ES-I3 (cell line): ENCODE results near the gene CALHM3.

Source experiments
- H3K36me3 ChIP-seq: 2 replicates; pipeline ENCODE4 v1.6.1; 2013; ENCODE audit warnings: mild to moderate bottlenecking, low read length, control low read depth, moderate library complexity; ENCODE audit not compliant: insufficient read depth
- H3K4me1 ChIP-seq: 2 replicates; pipeline ENCODE4 v1.6.1; 2013; ENCODE audit warnings: mild to moderate bottlenecking, control low read depth, low read length; ENCODE audit not compliant: insufficient read depth
- H3K9ac ChIP-seq: 2 replicates; pipeline ENCODE4 v1.6.1; 2013; ENCODE audit warnings: low read depth, mild to moderate bottlenecking, low read length, moderate library complexity
- H3K9me3 ChIP-seq: 2 replicates; pipeline ENCODE4 v1.6.1; 2013; ENCODE audit warnings: mild to moderate bottlenecking, low read length, moderate library complexity; ENCODE audit not compliant: control insufficient read depth, insufficient read depth

Gene CALHM3

DNA sequence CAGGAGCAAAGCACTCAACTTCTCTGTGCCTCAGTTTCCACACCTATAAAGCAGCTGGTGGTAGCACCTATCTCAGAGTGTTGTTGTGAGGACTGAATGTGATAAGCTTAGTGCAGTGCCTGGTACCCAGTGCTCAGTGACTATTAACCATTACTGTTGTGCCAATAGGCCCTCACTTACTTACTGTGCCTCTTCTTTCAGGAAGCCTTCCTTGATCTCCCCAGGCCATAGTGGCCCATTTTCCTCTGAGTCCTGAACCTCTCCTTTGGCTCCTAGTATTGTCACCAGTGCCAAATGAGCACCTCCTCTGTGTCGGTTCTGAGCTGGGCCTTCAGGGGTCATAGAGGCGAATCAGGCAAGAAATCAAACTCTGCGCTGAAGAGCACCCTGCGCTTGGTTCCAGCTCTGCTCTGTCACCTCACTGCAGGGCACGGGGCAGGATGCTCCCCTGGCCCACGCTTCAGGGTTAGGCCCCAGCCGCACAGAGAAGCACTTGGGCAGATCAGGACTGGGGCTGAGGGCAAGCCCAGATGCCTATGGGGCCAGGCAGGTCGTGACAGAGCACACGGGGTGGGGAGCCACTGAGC lies 22.9 kb downstream of the CALHM3 start:
- no peaks in the 10 kb centered on the region for H3K9me3 ChIP-seq
- H3K9ac ChIP-seq = no peak overlapping the region
- H3K36me3 ChIP-seq = no peaks in the 10 kb centered on the region
- H3K4me1 ChIP-seq = no peaks in the 10 kb centered on the region; the same call in 1 of the 2 replicates

DNA sequence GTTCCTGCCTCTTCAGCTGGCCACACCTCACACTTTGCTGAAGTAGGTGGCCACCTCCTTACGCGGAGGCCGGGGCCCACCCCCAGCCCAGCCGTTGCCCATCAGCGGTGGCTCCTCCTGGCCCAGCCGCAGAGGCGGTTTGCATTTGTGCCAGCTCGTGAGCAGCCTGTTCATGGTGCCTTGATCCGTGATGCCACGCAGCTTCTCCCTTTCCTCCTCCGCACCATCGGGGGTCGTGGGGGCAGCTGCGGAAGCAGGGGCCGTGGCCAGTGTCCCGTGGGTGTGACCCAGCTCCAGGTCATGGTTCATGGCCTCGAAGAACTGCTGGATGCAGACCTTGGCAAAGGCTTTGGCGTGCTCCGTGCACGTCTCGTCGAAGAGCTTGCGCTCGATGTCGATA lies 23.8 kb downstream of the CALHM3 start:
- no peaks in the 10 kb centered on the region for H3K9me3 ChIP-seq
- H3K36me3 ChIP-seq = no peaks in the 10 kb centered on the region
- no peaks in the 10 kb centered on the region; the same call in 1 of the 2 replicates for H3K4me1 ChIP-seq
- no peak overlapping the region for H3K9ac ChIP-seq

DNA sequence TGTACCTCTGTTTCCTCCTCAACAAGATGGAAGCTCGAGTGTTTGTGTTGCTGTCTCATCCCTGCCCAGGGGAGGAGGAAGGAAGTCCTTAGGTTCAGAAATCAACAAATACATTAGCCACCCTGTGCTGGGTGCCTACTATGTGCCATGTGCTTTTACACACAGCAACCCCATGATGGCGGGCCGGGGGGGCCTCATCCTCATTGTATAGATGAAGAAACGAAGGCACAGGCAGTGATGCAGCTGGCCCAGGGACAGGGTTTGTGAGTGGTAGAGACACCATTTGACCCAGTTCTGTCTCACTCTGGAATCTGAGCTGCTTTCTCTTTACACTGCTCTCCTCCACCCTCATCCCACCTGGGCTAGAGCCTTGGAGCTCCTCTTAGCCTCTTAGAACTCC lies 25.0 kb downstream of the CALHM3 start:
- no peaks in the 10 kb centered on the region for H3K9me3 ChIP-seq

DNA sequence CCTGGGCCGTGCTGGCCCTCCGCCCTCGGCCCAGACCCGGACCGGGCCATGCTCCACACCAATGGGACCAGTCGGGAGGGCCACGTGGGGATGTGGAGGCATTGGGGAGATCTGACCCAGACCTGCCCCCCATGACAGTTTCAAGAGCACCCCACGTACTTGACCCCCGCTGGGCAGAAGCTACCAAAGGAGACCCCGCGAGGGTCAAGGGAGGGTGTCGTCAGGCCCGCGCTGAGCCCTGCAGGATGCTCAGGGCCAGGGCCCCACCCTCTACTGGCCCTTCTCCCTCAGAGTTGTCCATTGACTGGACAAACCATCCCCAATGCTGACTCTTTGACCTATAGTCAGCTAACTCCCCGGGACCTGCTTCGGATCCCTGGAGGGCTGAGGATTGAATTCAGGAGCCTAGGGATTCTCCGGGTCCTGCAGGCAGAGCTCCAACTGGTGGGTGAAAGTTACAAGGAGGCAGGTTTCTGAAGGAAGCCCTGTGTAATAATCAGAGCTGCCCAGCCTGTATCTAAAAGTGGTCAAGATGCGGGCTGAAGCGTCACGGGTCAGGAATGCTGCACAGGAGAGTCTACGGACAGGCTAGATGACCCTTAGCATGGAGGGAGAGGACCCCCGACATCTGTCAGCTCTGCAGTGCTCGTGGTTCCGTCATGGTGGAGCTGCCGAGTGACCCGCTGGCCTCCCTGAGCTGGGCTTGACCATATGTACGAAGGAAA lies 26.4 kb downstream of the CALHM3 start:
- peaks cover 2% of the 10 kb centered on the region; the same call in 1 of the 2 replicates for H3K36me3 ChIP-seq
- peak overlapping the region; percentile 66; the same call in 1 of the 2 replicates for H3K9ac ChIP-seq
- no peaks in the 10 kb centered on the region; the same call in 1 of the 2 replicates for H3K4me1 ChIP-seq
- H3K9me3 ChIP-seq = no peaks in the 10 kb centered on the region

More for the DNA sequence above, 25.0 kb downstream of the CALHM3 start:
- H3K9ac ChIP-seq = no peak overlapping the region
- H3K4me1 ChIP-seq = no peaks in the 10 kb centered on the region; the same call in 1 of the 2 replicates
- H3K36me3 ChIP-seq = no peaks in the 10 kb centered on the region

DNA sequence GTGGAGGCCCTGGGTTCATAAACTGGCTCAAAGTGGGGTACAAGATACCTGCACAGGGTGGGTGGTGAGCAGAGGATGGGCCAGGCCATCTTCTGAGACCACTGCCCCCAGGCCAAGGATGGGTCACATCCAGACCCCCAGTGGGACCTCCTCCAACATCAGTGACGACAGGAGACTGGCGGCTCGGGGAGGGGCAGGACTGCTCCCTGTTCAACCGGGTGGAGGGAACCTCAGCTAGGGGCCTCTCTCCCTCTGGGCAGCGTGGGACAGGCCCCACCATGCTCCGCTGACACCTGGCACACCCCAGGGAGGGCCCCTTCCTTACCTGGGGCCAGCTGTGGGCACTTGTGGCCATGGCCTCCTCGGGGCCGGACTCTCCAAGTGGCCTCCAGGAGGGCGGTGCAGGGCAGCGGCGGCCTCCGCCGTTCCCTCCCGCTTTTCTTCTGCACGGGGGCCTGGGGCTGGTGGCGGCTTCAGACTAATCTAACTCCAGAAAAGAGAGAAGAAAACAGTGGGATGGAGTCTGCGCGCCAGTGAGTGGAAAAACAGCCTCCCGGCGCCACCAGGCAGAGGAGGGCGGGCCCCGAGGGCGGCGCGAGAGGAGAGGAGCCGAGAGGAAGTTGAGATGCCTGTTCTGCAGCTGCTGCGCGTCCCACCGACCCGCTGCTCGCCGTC lies 27.1 kb downstream of the CALHM3 start, which contains the start of gene CALHM2:
Gene CALHM2 (minus strand): TSS at position 540 of the 675 bp plus-strand sequence. CDS start 2,429 bp downstream, outside the sequence.
- H3K4me1 ChIP-seq = no peaks in the 10 kb centered on the region; the same call in 1 of the 2 replicates
- H3K9ac ChIP-seq = peak within 1 kb of the TSS; percentile 66; the same call in 1 of the 2 replicates
- peaks cover 4% of the 10 kb centered on the region; the same call in 1 of the 2 replicates for H3K36me3 ChIP-seq
- H3K9me3 ChIP-seq = no peaks in the 10 kb centered on the region

DNA sequence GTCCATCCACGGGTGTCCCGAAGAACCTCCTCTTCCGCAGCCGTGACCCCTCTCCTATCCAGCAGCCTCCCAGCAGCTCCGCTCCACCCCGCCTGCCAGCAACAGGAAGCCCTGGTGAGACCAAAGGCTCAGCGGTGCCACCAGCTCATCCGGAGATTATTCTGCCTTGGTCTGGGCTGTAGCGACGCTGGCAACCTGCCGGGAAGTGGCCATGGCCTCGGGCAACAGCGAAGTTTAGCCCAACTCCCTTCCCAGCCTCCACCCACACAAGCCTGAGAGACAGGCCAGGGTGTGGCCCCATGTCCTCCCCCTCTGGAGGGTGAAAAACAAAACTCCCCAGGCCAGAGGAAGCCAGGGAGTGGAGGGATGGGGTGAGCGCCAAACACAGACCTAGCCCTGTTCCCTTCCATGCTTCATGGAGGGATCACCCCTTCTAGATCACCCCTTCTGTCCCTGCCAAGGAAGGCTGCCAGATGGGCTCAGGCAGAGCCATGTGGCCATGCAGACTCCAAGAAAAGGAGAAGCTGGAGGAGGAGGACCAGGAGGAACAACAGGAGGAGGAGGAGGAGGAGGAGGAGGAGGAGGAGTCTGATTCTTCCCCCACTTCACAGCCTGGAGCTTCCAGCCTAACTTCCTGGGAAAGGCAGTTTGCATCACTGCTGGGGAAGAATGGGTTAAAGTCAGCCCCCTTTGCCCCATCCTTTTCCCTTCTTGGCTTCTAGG lies 27.8 kb downstream of the CALHM3 start:
- Histone ChIP-seq H3K9me3 (no peaks in the 10 kb centered on the region), H3K9ac (peak overlapping the region; percentile 66; the same call in 1 of the 2 replicates), H3K4me1 (no peaks in the 10 kb centered on the region; the same call in 1 of the 2 replicates), H3K36me3 (peaks cover 4% of the 10 kb centered on the region; the same call in 1 of the 2 replicates)

DNA sequence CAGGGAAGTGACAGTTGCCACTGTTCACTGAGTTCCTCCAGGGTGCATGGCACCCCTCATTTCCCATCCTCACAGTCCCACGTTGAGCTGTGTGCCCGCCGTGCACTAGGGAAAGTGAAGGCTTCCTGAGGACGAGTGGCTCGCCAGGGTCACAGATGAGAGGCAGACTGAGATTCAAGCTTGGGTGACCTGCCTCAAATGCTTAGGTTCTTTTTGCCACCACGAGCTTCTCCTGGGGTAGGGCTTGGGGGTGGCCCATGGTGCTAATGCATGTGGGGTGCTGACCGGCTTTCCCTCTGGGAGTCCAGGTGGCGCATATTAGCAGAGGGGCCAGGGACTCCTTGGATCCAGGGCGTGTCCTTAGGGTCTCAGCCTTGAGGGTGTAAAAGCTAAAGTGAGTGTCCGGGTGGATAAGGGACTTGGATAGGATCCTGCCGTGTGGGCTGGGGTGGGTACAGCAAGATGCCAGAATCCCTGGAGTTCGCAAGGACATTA lies 28.8 kb downstream of the CALHM3 start:
- Histone ChIP-seq H3K9me3 (no peaks in the 10 kb centered on the region), H3K36me3 (peaks cover 4% of the 10 kb centered on the region), H3K4me1 (no peaks in the 10 kb centered on the region; the same call in 1 of the 2 replicates), H3K9ac (no peak overlapping the region)

DNA sequence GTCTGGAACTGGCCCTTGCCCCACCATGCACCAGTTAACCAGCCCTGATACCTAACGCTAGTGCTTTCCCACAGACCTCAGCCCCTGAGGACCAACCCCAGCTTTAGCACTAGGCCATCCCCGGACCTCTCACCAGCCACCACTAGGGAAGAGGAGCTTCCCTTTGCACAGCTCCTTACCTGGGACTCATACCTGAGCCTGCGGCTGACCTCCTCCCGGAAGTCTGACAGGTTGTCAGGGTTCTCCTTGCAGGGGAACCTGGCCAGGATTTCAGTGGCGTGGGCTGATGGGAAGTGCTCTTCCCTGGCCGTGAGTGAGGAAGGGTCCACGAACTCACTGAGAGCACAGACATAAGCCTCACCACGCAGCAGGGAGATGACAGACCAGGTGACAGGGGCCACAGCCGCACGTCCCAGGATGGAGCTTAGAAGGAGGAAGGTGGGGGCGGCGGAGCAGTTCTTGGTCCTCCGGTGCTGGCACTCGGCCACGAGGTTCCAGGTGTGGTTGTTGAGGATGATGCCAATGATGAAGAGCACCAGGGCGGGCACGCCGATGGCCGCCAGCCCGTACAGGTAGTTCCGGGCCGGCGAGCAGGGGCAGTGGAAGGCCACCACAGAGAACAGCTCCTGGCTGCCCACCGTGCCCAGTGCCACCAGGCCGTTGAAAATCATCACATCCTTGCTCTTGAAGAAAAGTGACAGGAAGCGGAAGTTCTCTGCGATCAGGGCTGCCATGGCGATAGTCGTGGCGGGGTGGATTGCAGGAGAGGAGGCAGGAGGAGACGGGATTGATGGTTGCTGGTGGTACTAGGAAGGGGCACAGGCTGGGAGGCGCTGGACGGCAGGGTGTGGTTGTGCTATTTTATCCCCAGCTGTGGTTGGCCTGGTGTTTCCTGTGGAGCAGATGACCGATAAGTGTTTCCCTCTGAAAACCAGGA lies 29.6 kb downstream of the CALHM3 start:
- H3K9me3 ChIP-seq = no peaks in the 10 kb centered on the region
- no peak overlapping the region for H3K9ac ChIP-seq
- H3K36me3 ChIP-seq = peaks cover 11% of the 10 kb centered on the region
- no peaks in the 10 kb centered on the region; the same call in 1 of the 2 replicates for H3K4me1 ChIP-seq

DNA sequence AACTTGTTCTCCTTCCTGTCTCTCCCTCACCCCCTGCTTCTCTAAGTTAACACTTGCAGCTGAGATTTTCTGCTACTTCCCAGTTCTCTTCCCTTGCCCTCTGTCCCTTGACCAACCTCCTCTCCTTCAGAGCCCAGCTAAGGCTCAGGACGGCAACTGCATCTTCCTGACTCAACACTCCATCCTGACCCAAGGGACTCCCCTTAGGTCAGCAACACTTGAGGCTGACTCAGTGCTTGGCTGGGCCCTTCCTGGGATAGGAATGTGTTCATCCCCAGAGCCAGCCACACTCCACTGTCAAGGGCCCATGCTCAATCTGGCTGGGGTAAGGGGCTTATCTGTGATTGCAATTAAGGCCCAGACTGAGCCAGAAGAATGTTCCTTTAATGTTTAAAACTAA lies 30.3 kb downstream of the CALHM3 start:
- H3K4me1 ChIP-seq = no peaks in the 10 kb centered on the region; the same call in 1 of the 2 replicates
- no peaks in the 10 kb centered on the region for H3K9me3 ChIP-seq
- no peak overlapping the region for H3K9ac ChIP-seq
- peaks cover 16% of the 10 kb centered on the region for H3K36me3 ChIP-seq

DNA sequence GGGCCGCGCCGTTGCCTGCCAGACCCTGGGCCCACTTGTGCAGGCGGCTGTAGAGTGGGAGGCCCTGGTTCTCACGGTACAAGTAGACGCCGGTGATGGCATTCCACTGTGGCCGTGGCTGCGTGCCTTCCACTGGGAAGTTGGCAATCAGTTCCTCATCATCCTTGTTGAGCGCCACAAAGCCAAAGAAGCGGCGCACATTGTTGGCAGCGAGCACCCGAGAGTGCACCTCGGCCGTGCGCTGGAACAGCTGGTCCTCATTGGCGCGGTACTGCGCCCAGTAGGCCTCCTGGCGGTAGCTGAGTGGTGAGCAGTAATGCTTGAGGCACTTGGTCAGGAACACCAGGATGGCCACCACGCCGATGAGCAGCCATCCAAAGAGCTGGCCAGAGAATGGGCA lies 31.9 kb downstream of the CALHM3 start:
- H3K4me1 ChIP-seq = no peaks in the 10 kb centered on the region; the same call in 1 of the 2 replicates
- H3K36me3 ChIP-seq = peaks cover 26% of the 10 kb centered on the region
- H3K9me3 ChIP-seq = no peaks in the 10 kb centered on the region; the same call in 1 of the 2 replicates
- H3K9ac ChIP-seq = no peak overlapping the region

DNA sequence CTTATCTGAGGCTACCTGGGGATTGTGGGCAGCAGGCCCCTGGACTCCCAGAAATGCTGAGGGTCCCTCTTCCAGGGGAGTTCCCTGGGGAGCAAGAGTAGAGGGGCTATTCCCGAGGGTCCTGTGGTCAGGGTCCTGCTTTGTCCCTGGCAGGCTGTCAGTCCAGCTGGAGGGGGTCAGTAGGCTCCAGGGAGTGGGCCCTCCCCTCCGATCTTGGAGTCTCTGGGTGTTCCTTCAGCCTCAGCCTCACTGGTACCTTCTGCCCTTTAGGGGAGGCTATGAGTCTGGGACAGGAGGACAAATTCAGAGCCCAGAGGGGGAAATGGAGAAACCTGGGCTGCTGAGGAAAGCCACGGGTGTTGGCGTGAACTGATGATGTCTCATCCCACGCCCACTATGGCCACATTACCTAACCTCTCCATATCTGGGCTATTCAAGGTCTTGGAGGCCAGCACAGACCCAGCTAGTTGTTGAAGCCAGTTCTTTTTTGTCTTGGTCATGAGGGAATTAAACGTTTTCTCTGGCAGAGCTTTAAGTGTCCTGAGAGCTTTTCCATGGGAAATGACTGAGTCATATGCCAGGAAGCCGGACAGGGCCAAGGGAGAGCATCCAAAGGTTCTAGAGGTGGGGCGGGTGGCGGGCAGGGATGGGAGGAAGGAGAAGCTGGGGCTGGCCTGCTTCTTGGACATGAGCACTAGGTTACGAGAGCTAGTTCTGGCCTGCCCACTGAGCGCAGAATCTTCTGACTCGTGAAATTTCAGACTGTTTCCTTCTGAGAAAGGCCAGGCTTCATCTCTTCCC lies 33.1 kb downstream of the CALHM3 start:
- H3K9ac ChIP-seq = no peak overlapping the region
- H3K36me3 ChIP-seq = peaks cover 29% of the 10 kb centered on the region
- no peaks in the 10 kb centered on the region for H3K4me1 ChIP-seq

DNA sequence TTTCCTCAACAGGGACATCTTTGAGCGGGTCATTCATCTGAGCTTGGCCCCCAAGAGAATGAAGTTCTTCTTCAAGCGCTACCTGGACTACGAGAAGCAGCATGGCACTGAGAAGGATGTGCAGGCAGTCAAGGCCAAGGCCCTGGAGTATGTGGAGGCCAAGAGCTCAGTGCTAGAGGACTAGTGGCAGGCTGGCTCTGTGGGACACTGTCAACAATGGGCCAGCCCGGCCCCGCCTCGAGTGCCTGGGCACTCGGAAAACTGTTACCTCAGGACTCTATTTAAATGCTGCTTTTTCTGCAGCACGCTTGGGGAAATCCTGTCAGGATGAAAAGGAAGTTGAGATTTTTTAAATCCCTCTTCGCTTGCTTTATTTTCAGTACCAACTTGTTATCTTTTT lies 33.7 kb downstream of the CALHM3 start:
- H3K36me3 ChIP-seq = peaks cover 29% of the 10 kb centered on the region
- H3K4me1 ChIP-seq = no peaks in the 10 kb centered on the region

More for the DNA sequence above, 33.1 kb downstream of the CALHM3 start:
- H3K9me3 ChIP-seq = no peaks in the 10 kb centered on the region; the same call in 1 of the 2 replicates

More for the DNA sequence above, 33.7 kb downstream of the CALHM3 start:
- no peak overlapping the region for H3K9ac ChIP-seq
- no peaks in the 10 kb centered on the region; the same call in 1 of the 2 replicates for H3K9me3 ChIP-seq
